ENCODE measurements around the gene NMS. TPM values are rescaled to one million over a fixed set of nuclear protein-coding genes. Genes with fewer than 3 reads are reported as not detected.

Gene NMS
- total and polyA plus RNA-seq, 10 of the 15 experiments (the other 5 are each of a cell fraction or from before 2014, with no cell fraction given): not detected

GRCh38 chr2:100520224-100520623 is 49.9 kb downstream of the NMS start:
- H3K36me3 ChIP-seq (ENCODE audit: control insufficient read depth in 2 of 2, insufficient read depth in 2 of 2, low read length in 1 of 2): no peaks in the 10 kb centered on the region
- no peak overlapping the region for H3K9ac ChIP-seq (ENCODE audit: control insufficient read depth, insufficient read depth, low read length)
- no peak overlapping the region for H3K27ac ChIP-seq (ENCODE audit: control insufficient read depth, insufficient read depth)
- CTCF ChIA-PET: no interaction called here
- intact Hi-C loops (cut with micrococcal nuclease; ENCODE audit: unreplicated experiment): no loop called here
- RAD21 ChIA-PET (ENCODE audit: unreplicated experiment): no interaction called here
- 23% methylated on average over 2 of the region's 2 CpGs for WGBS (ENCODE audit: insufficient coverage, insufficient replicate concordance, low lambda C conversion rate, missing lambda C conversion rate)
- no peak overlapping the region for H3K4me2 ChIP-seq (ENCODE audit: control insufficient read depth, insufficient read depth)
- H4K20me1 ChIP-seq (ENCODE audit: control insufficient read depth, insufficient read depth): no peaks in the 10 kb centered on the region
- no peak for DNase-seq (ENCODE audit: low read depth, low spot score)
- BruUV-seq (replicated peaks): no TSS peak
- no peaks in the 10 kb centered on the region for H3K4me1 ChIP-seq (ENCODE audit: control insufficient read depth, insufficient read depth, low read length)
- no peaks in the 10 kb centered on the region for H3K9me3 ChIP-seq (replicated peaks; ENCODE audit: control insufficient read depth, insufficient read depth, low read length)
- no peak for FAIRE-seq
- SMC1A ChIA-PET (ENCODE audit: uncharacterized antibody, unreplicated experiment): no interaction called here
- no peak overlapping the region for H2AFZ ChIP-seq (ENCODE audit: control insufficient read depth, low read depth, low read length)
- in situ Hi-C loops (cut with MboI): no loop called here
- H3K27me3 ChIP-seq (replicated peaks in 1 of 2; ENCODE audit: control insufficient read depth in 2 of 2, insufficient read depth in 2 of 2, low read length in 1 of 2): peaks cover 0 to 2% of the 10 kb centered on the region in 2 experiments; a peak in 1 of 4 replicates
- TF ChIP-seq SUZ12 (IDR thresholded peaks at IDR 0.05; ENCODE audit: unreplicated experiment): no peak
- no peak for TF ChIP-seq FOXM1 (IDR thresholded peaks at IDR 0.05; ENCODE audit: low read depth, low read length)
- no peak for TF ChIP-seq MLLT1 (IDR thresholded peaks at IDR 0.05)
- no peaks in the 10 kb centered on the region for H3K79me2 ChIP-seq (ENCODE audit: control insufficient read depth, insufficient read depth, low read length)
- H3K4me3 ChIP-seq: no peak overlapping the region
- POLR2A ChIA-PET: no interaction called here
- no peak for ATAC-seq

- Histone ChIP-seq H2AFZ (ENCODE audit: control insufficient read depth, low read depth, low read length) (no peak overlapping the region), H3K9ac (ENCODE audit: control insufficient read depth, insufficient read depth, low read length) (no peak overlapping the region), H3K27ac (ENCODE audit: control insufficient read depth, insufficient read depth) (no peak overlapping the region), H3K4me1 (ENCODE audit: control insufficient read depth, insufficient read depth, low read length) (no peaks in the 10 kb centered on the region), H3K4me3 (no peak overlapping the region), H3K36me3 (ENCODE audit: control insufficient read depth in 2 of 2, insufficient read depth in 2 of 2, low read length in 1 of 2) (no peaks in the 10 kb centered on the region), H3K79me2 (ENCODE audit: control insufficient read depth, insufficient read depth, low read length) (no peaks in the 10 kb centered on the region), H4K20me1 (ENCODE audit: control insufficient read depth, insufficient read depth) (no peaks in the 10 kb centered on the region), H3K27me3 (replicated peaks in 1 of 2; ENCODE audit: control insufficient read depth in 2 of 2, insufficient read depth in 2 of 2, low read length in 1 of 2) (peaks cover 0 to 5% of the 10 kb centered on the region in 2 experiments; a peak in 1 of 4 replicates), H3K9me3 (replicated peaks; ENCODE audit: control insufficient read depth, insufficient read depth, low read length) (no peaks in the 10 kb centered on the region), H3K4me2 (ENCODE audit: control insufficient read depth, insufficient read depth) (no peak overlapping the region)
- in situ Hi-C loops (cut with MboI) (no loop called here), intact Hi-C loops (cut with micrococcal nuclease; ENCODE audit: unreplicated experiment) (no loop called here)
- RAD21 ChIA-PET (ENCODE audit: unreplicated experiment): no interaction called here
- CTCF ChIA-PET: no interaction called here
- ATAC-seq: no peak
- 47% methylated on average over 1 of the region's 1 CpG for WGBS (ENCODE audit: insufficient coverage, insufficient replicate concordance, low lambda C conversion rate, missing lambda C conversion rate)
- no peak for DNase-seq (ENCODE audit: low read depth, low spot score)
- SMC1A ChIA-PET (ENCODE audit: uncharacterized antibody, unreplicated experiment): no interaction called here
- no peak for FAIRE-seq
- BruUV-seq (replicated peaks): no TSS peak
- POLR2A ChIA-PET: no interaction called here
- TF ChIP-seq CREM (IDR thresholded peaks at IDR 0.05; ENCODE audit: low read depth): no peak
- TF ChIP-seq GABPA (IDR thresholded peaks at IDR 0.05; ENCODE audit: low read depth): no peak
- TF ChIP-seq CEBPZ (IDR thresholded peaks at IDR 0.05; ENCODE audit: low read depth, low read length): no peak
- TF ChIP-seq BMI1 (IDR thresholded peaks at IDR 0.05; ENCODE audit: borderline replicate concordance): no peak
- TF ChIP-seq RUNX3 (IDR thresholded peaks at IDR 0.05; ENCODE audit: low read length): no peak
- no peak for TF ChIP-seq BHLHE40 (IDR thresholded peaks at IDR 0.05; ENCODE audit: borderline replicate concordance in 1 of 2, low read depth in 2 of 2, low read length in 1 of 2)
- no peak for TF ChIP-seq MTA2 (IDR thresholded peaks at IDR 0.05; ENCODE audit: low read depth)
Observed at GRCh38 chr2:100522430-100522829, 52.1 kb downstream of the NMS start.
